Measurements from ENCODE around the gene ATP5MC2. TPM values are rescaled to one million over a fixed set of nuclear protein-coding genes. Genes with fewer than 3 reads are reported as not detected.

The ATP5MC2 gene
- total and polyA plus RNA-seq, 10 donors: 231 to 526 (median 304) TPM

- H3K4me3 ChIP-seq: no peak overlapping the region
- WGBS, 5 donors: 93 to 94% (median 93%) methylated on average over 7 of the region's 7 CpGs
- no peak overlapping the region for H3K27ac ChIP-seq
- DNase-seq: no peak
- H3K36me3 ChIP-seq: peaks cover 4 to 92% (median 73%) of the 10 kb centered on the region in 6 donors
- H3K27me3 ChIP-seq (replicated peaks in 1 of 7): no peaks in the 10 kb centered on the region
- TF ChIP-seq CTCF (IDR thresholded peaks at IDR 0.05 in 8 of 11, conservative IDR thresholded peaks at IDR 0.05 in 3 of 11): no peak
- no peak for TF ChIP-seq POLR2AphosphoS5 (IDR thresholded peaks at IDR 0.05)
- no peak for TF ChIP-seq POLR2A (IDR thresholded peaks at IDR 0.05)
- H3K4me1 ChIP-seq: peaks cover 0 to under 1% (median 0%) of the 10 kb centered on the region in 6 donors
- H3K9me3 ChIP-seq: no peaks in the 10 kb centered on the region
- intact Hi-C loops (cut with DNase I; ENCODE audit: low total_unique reads): no loop called here
Observed at GRCh38 chr12:53664936-53665335, 10.9 kb downstream of the ATP5MC2 start.

- TF ChIP-seq POLR2A (IDR thresholded peaks at IDR 0.05): no peak
- TF ChIP-seq CTCF (IDR thresholded peaks at IDR 0.05 in 8 of 11, conservative IDR thresholded peaks at IDR 0.05 in 3 of 11): no peak
- TF ChIP-seq POLR2AphosphoS5 (IDR thresholded peaks at IDR 0.05): no peak
- Histone ChIP-seq H3K27ac (no peak overlapping the region), H3K4me1 (no peaks in the 10 kb centered on the region), H3K36me3 (peaks cover 4 to 85% (median 66%) of the 10 kb centered on the region in 6 donors), H3K4me3 (no peak overlapping the region), H3K27me3 (replicated peaks in 1 of 7) (no peaks in the 10 kb centered on the region), H3K9me3 (no peaks in the 10 kb centered on the region)
- WGBS, 5 donors: 77 to 96% (median 87%) methylated on average over 5 of the region's 5 CpGs
- no peak for DNase-seq
- intact Hi-C loops (cut with DNase I; ENCODE audit: low total_unique reads): no loop called here
Observed at GRCh38 chr12:53664191-53664590, 11.7 kb downstream of the ATP5MC2 start.

GRCh38 chr12:53660041-53660440 lies 15.8 kb downstream of the ATP5MC2 start:
- intact Hi-C loops (cut with DNase I; ENCODE audit: low total_unique reads): no loop called here
- H3K4me1 ChIP-seq: no peaks in the 10 kb centered on the region
- DNase-seq: no peak
- H3K4me3 ChIP-seq: no peak overlapping the region
- H3K36me3 ChIP-seq: peaks cover 4 to 43% (median 24%) of the 10 kb centered on the region in 6 donors
- H3K27ac ChIP-seq: no peak overlapping the region
- TF ChIP-seq POLR2AphosphoS5 (IDR thresholded peaks at IDR 0.05) (no peak), CTCF (IDR thresholded peaks at IDR 0.05 in 8 of 11, conservative IDR thresholded peaks at IDR 0.05 in 3 of 11) (no peak), POLR2A (IDR thresholded peaks at IDR 0.05) (no peak)
- no peaks in the 10 kb centered on the region for H3K9me3 ChIP-seq
- WGBS, 5 donors: 89 to 95% (median 91%) methylated on average over 5 of the region's 5 CpGs
- H3K27me3 ChIP-seq (replicated peaks in 1 of 7): no peaks in the 10 kb centered on the region

- Histone ChIP-seq H3K27ac (peak overlapping the region in 1 of 8 donors; percentile 26), H3K4me1 (no peaks in the 10 kb centered on the region), H3K27me3 (replicated peaks in 1 of 7) (no peaks in the 10 kb centered on the region), H3K36me3 (peaks cover 4 to 38% (median 20%) of the 10 kb centered on the region in 6 donors), H3K9me3 (no peaks in the 10 kb centered on the region), H3K4me3 (no peak overlapping the region)
- intact Hi-C loops (cut with DNase I; ENCODE audit: low total_unique reads): no loop called here
- TF ChIP-seq POLR2A (IDR thresholded peaks at IDR 0.05) (no peak), CTCF (IDR thresholded peaks at IDR 0.05 in 8 of 11, conservative IDR thresholded peaks at IDR 0.05 in 3 of 11) (no peak), POLR2AphosphoS5 (IDR thresholded peaks at IDR 0.05) (no peak)
- no peak for DNase-seq
- 54 to 87% (median 79%) methylated on average over 2 of the region's 2 CpGs for WGBS, 5 donors
Observed at GRCh38 chr12:53659571-53659981, 16.3 kb downstream of the ATP5MC2 start.
